Common myeloid progenitor, CD34-positive (primary cell): ENCODE measurements around the gene PRSS27.

Experiments
- CTCF ChIA-PET: fragments of 350-600 bp; sonication (Branson Sonifier 250); formaldehyde crosslinking; loops from one replicate; lab custom pipeline; 2021; ENCODE audit warnings: antibody characterized with exemption; lab: Charles Lee
- POLR2A ChIA-PET: fragments of 350-600 bp; sonication (Branson Sonifier 250); formaldehyde crosslinking; loops from one replicate; lab custom pipeline; 2021; ENCODE audit warnings: antibody characterized with exemption; lab: Charles Lee
- DNase-seq, 3 donors: peaks; one replicate each; pipeline versions ENCODE4 v3.0.0 to v3.0.0-alpha.2; 2013
- H3K27ac ChIP-seq, 2 experiments: 1 replicate in 1 of 2; 2 replicates in 1 of 2; pipeline ENCODE4 v1.7.0; 2013; ENCODE audit warnings: inconsistent platforms in 2 of 2, low read length in 2 of 2, mild to moderate bottlenecking in 2 of 2, low read depth in 1 of 2, moderate library complexity in 1 of 2; ENCODE audit not compliant: severe bottlenecking in 2 of 2, insufficient read depth in 1 of 2, poor library complexity in 1 of 2
- H3K27me3 ChIP-seq, 5 experiments: replicated peaks in 2 of 5; 1 replicate in 3 of 5; 2 replicates in 2 of 5; pipeline versions ENCODE4 v1.6.1 to v1.7.0; 2013; ENCODE audit warnings: low read length in 4 of 5, mild to moderate bottlenecking in 2 of 5, moderate library complexity in 2 of 5, inconsistent platforms in 1 of 5; ENCODE audit not compliant: insufficient read depth in 5 of 5, control insufficient read depth in 4 of 5
- H3K36me3 ChIP-seq, 4 experiments: 1 replicate in 2 of 4; 2 replicates in 2 of 4; pipeline versions ENCODE4 v1.6.1 to v1.7.0; 2013; ENCODE audit warnings: low read length in 3 of 4, control low read depth in 1 of 4, mild to moderate bottlenecking in 1 of 4; ENCODE audit not compliant: control insufficient read depth in 4 of 4, insufficient read depth in 4 of 4
- H3K4me1 ChIP-seq, 4 experiments: 1 replicate in 3 of 4; 2 replicates in 1 of 4; pipeline versions ENCODE4 v1.6.1 to v1.7.1; 2013; ENCODE audit warnings: low read length in 3 of 4, mild to moderate bottlenecking in 3 of 4, control low read depth in 1 of 4, inconsistent platforms in 1 of 4, moderate library complexity in 1 of 4; ENCODE audit not compliant: control insufficient read depth in 4 of 4, insufficient read depth in 4 of 4; ENCODE audit errors: control extremely low read depth in 1 of 4
- H3K4me3 ChIP-seq, 7 experiments: 1 replicate in 4 of 7; 2 replicates in 3 of 7; pipeline versions ENCODE4 v1.5.1 to v1.7.0; 2013; ENCODE audit warnings: mild to moderate bottlenecking in 7 of 7, low read length in 6 of 7, moderate library complexity in 6 of 7, inconsistent platforms in 2 of 7, low read depth in 2 of 7, control low read depth in 1 of 7; ENCODE audit not compliant: insufficient read depth in 4 of 7, control insufficient read depth in 1 of 7; ENCODE audit errors: extremely low read depth in 1 of 7
- H3K9me3 ChIP-seq, 5 experiments: 1 replicate in 4 of 5; 2 replicates in 1 of 5; pipeline versions ENCODE4 v1.6.1 to v1.7.1; 2013; ENCODE audit warnings: low read length in 4 of 5, mild to moderate bottlenecking in 2 of 5, inconsistent platforms in 1 of 5, low read depth in 1 of 5, moderate library complexity in 1 of 5; ENCODE audit not compliant: control insufficient read depth in 4 of 5, insufficient read depth in 2 of 5; ENCODE audit errors: control extremely low read depth in 1 of 5
- WGBS: methylation state at CpG from one replicate; pipeline ENCODE4 v1.1.5; 2013; ENCODE audit not compliant: insufficient coverage; 5-methylcytosine and 5-hydroxymethylcytosine counted together

PRSS27 gene

DNA sequence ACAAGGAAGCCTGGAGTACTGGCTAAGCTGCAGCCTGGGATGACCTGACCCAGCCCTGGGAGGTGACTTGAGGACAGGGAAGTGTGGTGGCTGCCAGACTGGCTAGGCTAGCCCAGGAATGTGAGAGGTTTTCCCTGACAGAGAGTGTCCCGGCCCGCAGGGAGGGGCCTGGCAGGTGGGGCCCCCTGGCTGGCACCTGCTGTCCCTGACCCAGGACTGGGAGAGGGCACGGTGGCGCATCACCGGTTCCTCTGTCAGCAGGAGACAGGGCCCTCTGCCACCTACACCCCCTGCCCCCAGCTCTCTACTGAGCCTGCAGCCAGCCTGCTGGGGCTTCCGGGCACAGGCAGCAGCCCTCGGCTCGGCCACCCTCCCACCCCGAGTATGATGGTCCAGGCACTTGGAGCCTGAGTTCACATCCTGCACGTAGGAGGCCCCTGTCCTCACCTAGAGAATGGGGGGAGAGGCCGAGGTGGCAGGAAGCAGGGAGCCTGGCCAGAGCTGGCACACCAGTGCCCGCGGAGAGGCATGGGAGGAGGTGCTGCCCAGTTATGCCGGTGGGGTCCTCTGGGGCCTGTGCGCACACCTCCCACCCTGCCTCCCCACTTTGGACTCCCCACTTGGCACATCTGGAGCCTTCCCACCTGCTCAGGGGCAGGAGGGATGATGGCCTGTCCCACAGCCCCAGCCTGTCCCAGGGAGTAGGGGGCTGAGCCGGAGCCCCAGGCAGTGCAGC is 528 bp downstream of the PRSS27 start:
- no peak for DNase-seq
- Histone ChIP-seq H3K9me3 (no peaks in the 10 kb centered on the region), H3K27ac (no peak overlapping the region), H3K4me3 (no peak overlapping the region), H3K27me3 (peaks cover 0 to under 1% (median 0%) of the 10 kb centered on the region in 5 experiments), H3K4me1 (peaks cover 0 to 47% (median 33%) of the 10 kb centered on the region in 4 experiments), H3K36me3 (no peaks in the 10 kb centered on the region)
- ChIA-PET CTCF (interaction anchor here (1.0 kb wide), 1 partner anchor 15 kb away, joined by 3 read pairs; no protein-coding TSS in a partner anchor), POLR2A (interaction anchor here (0.6 to 1.0 kb wide), 2 partner anchors 20 to 33 kb away, joined by 3 read pairs; no protein-coding TSS in a partner anchor)
- 95% methylated on average over 16 of the region's 16 CpGs for WGBS

DNA sequence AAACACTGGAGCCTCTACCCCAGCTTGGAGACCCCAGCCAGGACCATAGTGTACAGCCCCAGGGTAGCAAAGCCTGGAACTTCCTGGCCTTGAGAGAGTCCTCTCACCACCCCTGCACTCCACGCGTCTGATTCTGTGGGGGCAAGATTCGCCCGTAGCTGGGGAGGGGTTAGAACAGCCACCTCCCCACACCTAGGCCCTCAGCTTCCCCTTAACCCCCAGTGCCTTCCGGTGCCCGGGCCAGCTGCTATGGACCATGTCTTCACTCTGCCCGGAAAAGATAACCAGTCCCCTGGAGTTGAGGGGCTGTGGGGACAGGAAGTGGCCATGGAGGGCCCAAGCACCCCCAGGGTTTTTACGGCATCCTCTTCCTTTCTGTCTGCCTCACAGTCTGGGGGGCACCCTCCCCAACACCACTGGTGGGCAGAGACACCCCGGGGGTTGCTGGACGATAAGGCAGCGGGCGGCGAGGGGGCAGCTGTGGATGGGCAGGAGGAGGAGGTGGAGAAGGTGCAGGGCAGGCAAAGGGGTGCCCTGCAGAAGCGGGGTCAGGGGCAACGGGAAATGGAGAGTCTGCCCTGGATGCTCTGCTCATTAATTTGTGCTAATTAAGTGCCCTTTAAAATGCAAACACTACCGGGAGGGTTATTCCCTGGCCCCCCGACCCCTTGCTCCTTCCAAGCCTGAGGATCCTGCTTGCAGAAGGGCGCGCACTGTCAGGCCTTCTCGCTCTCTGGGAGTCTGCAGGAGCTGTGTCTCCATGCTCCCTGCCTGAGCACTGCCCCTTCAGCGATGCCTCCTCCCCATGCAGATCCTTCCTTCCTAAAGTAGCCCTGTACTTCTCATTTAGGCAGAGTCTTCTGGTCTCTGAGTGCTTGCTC is 2.4 kb downstream of the PRSS27 start:
- H3K36me3 ChIP-seq = no peaks in the 10 kb centered on the region
- 37% methylated on average over 16 of the region's 21 CpGs for WGBS
- peak in 2 of 3 donors; percentile 27 to 57 for DNase-seq
- H3K27me3 ChIP-seq = no peaks in the 10 kb centered on the region
- POLR2A ChIA-PET = no interaction called here
- CTCF ChIA-PET = interaction anchor here (1.3 to 1.5 kb wide), 2 partner anchors 30 to 47 kb away, joined by 3 to 4 read pairs; no protein-coding TSS in a partner anchor
- no peaks in the 10 kb centered on the region for H3K9me3 ChIP-seq
- peaks cover 0 to 55% (median 42%) of the 10 kb centered on the region in 4 experiments for H3K4me1 ChIP-seq
- peak overlapping the region in 2 of 7 experiments; percentile 13 to 38 for H3K4me3 ChIP-seq
- H3K27ac ChIP-seq = no peak overlapping the region

GRCh38 chr16:2716948-2717347 is 3.1 kb downstream of the PRSS27 start:
- ChIA-PET CTCF (interaction anchor here (1.3 to 1.5 kb wide), 2 partner anchors 29 to 47 kb away, joined by 3 to 4 read pairs; no protein-coding TSS in a partner anchor), POLR2A (no interaction called here)
- 93% methylated on average over 10 of the region's 10 CpGs for WGBS
- no peaks in the 10 kb centered on the region for H3K9me3 ChIP-seq
- H3K4me1 ChIP-seq = peaks cover 0 to 52% (median 41%) of the 10 kb centered on the region in 4 experiments
- no peaks in the 10 kb centered on the region for H3K36me3 ChIP-seq
- no peak overlapping the region for H3K27ac ChIP-seq
- no peaks in the 10 kb centered on the region for H3K27me3 ChIP-seq
- no peak overlapping the region for H3K4me3 ChIP-seq
- DNase-seq = no peak

DNA sequence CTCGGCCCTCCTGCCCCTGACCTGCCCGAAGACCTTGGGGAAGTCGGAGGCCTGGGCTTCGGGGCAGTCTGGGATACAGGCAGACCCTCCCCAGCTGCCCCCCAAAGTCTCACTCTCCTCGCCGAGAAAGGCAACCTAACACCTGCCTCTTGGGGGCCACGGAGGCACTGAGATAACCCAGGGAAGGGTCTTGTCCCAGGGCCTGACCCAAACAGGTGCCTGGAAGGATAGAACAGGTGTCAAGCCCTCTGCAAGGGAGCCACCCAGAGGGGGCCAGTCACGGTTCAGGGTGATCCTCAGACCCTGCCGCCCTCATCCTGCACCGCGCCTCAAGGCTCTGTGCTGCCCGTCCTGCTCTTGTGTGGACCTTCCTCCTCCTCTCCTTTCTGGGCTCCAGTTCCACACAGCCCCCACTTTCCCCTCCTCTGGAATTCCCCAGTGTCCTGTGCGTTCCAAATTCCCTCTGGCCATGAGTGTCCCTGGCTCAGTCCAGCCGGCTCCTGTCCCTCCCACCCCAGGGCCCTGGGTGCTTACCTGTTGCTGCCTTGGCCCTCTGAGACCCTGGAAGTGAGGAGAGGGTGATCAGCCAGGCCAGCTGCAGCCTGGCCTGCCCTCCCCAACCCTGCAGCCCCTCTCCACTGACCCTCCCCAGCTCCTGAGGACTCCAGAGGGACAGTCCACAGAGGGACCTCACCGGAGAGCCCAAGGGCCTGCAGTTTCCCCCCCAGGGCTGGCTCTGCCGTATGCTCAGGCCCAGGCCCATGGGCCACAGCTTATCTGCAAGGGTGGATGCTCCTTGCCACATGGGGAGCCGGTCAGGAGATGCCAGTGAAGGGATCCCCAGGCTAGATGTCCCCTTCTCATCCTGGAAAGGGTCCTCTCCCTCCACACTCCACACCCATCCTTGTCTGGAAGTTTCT is 3.8 kb downstream of the PRSS27 start:
- WGBS = 84% methylated on average over 12 of the region's 17 CpGs

GRCh38 chr16:2715519-2715918 is 4.5 kb downstream of the PRSS27 start:
- Histone ChIP-seq H3K27ac (no peak overlapping the region), H3K36me3 (no peaks in the 10 kb centered on the region), H3K27me3 (no peaks in the 10 kb centered on the region), H3K9me3 (no peaks in the 10 kb centered on the region), H3K4me3 (peak overlapping the region in 3 of 7 experiments; percentile 19 to 52 (median 48)), H3K4me1 (peaks cover 0 to 47% (median 36%) of the 10 kb centered on the region in 4 experiments)
- peak; percentile 78 to 91 (median 89) for DNase-seq
- POLR2A ChIA-PET = no interaction called here
- 1% methylated on average over 27 of the region's 33 CpGs for WGBS
- CTCF ChIA-PET = no interaction called here

More for the DNA sequence above, 3.8 kb downstream of the PRSS27 start:
- CTCF ChIA-PET = interaction anchor here (1.5 kb wide), 1 partner anchor 29 kb away, joined by 4 read pairs; no protein-coding TSS in a partner anchor
- no peaks in the 10 kb centered on the region for H3K27me3 ChIP-seq
- POLR2A ChIA-PET = no interaction called here
- H3K4me1 ChIP-seq = peaks cover 0 to 47% (median 36%) of the 10 kb centered on the region in 4 experiments
- H3K4me3 ChIP-seq = peak overlapping the region in 3 of 7 experiments; percentile 19 to 52 (median 48)
- no peaks in the 10 kb centered on the region for H3K9me3 ChIP-seq
- no peak for DNase-seq
- H3K27ac ChIP-seq = no peak overlapping the region
- H3K36me3 ChIP-seq = no peaks in the 10 kb centered on the region

GRCh38 chr16:2715064-2715463 is 5.0 kb downstream of the PRSS27 start:
- Histone ChIP-seq H3K4me3 (peak overlapping the region in 1 of 7 experiments; percentile 52), H3K27ac (no peak overlapping the region), H3K36me3 (no peaks in the 10 kb centered on the region), H3K9me3 (no peaks in the 10 kb centered on the region), H3K27me3 (no peaks in the 10 kb centered on the region), H3K4me1 (peaks cover 0 to 45% (median 33%) of the 10 kb centered on the region in 4 experiments)
- POLR2A ChIA-PET = no interaction called here
- no peak for DNase-seq
- WGBS = 51% methylated on average over 8 of the region's 9 CpGs
- CTCF ChIA-PET = no interaction called here
